Left ventricle myocardium inferior (tissue), 1 donor: Measurements from ENCODE around the gene CFAP74. TPM values are rescaled to one million over a fixed set of nuclear protein-coding genes. Genes with fewer than 3 reads are reported as not detected.
A peak's percentile ranks its signal among the peaks of the same experiment; 100 is the strongest.

Source experiments
- DNase-seq: peaks from one replicate; pipeline ENCODE4 v3.0.0-alpha.2; 2020
- H3K27ac ChIP-seq: fragments of 200-600 bp; replicated peaks from 2 replicates; pipeline ENCODE4 v1.8.0; 2021
- H3K27me3 ChIP-seq: fragments of 200-600 bp; 2 replicates; pipeline ENCODE4 v1.8.0; 2021; ENCODE audit warnings: low read depth
- H3K36me3 ChIP-seq: fragments of 200-600 bp; 2 replicates; pipeline ENCODE4 v1.8.0; 2021
- H3K4me1 ChIP-seq: fragments of 200-600 bp; 2 replicates; pipeline ENCODE4 v1.8.0; 2021
- H3K4me3 ChIP-seq: fragments of 200-600 bp; 2 replicates; pipeline ENCODE4 v1.8.0; 2021; ENCODE audit warnings: mild to moderate bottlenecking, moderate library complexity
- H3K9me3 ChIP-seq: fragments of 200-600 bp; replicated peaks from 2 replicates; pipeline ENCODE4 v1.8.0; 2021
- intact Hi-C: fragments of 100-400 bp; cut with micrococcal nuclease; formaldehyde crosslinking; loops from one replicate; pipeline ENCODE4 v1.11.0; 2022
- total RNA-seq: library from RNA; stranded (reverse); fragmentation: NEBNext Ultra II Directional; extraction: Animal tissue kit (Norgen Biotek cat#: 25700); gene quantifications from one replicate; pipeline ENCODE4 v1.2.1, GENCODE V29; 2021
- TF ChIP-seq, protein P1 (sequence below): fragments of 200-600 bp; IDR thresholded peaks from 2 replicates; pipeline ENCODE4 v1.8.0; 2021; ENCODE audit warnings: antibody characterized with exemption, mild to moderate bottlenecking, borderline replicate concordance
- donor health status: DM: no; HTN: yes; CAD: no; lungs with severe emphysema.

Gene CFAP74
- total RNA-seq, 1 donor from 2014 or later: not detected

- Histone ChIP-seq H3K27me3 (no peaks in the 10 kb centered on the region), H3K9me3 (no peaks in the 10 kb centered on the region)
- intact Hi-C loops: no loop called here
Measured at GRCh38 chr1:1898246-1898933, 105.2 kb downstream of the CFAP74 start.

GRCh38 chr1:1895456-1896336 is 107.9 kb downstream of the CFAP74 start:
- TF ChIP-seq, protein P1, sequence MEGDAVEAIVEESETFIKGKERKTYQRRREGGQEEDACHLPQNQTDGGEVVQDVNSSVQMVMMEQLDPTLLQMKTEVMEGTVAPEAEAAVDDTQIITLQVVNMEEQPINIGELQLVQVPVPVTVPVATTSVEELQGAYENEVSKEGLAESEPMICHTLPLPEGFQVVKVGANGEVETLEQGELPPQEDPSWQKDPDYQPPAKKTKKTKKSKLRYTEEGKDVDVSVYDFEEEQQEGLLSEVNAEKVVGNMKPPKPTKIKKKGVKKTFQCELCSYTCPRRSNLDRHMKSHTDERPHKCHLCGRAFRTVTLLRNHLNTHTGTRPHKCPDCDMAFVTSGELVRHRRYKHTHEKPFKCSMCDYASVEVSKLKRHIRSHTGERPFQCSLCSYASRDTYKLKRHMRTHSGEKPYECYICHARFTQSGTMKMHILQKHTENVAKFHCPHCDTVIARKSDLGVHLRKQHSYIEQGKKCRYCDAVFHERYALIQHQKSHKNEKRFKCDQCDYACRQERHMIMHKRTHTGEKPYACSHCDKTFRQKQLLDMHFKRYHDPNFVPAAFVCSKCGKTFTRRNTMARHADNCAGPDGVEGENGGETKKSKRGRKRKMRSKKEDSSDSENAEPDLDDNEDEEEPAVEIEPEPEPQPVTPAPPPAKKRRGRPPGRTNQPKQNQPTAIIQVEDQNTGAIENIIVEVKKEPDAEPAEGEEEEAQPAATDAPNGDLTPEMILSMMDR: no peak
- Histone ChIP-seq H3K9me3 (no peaks in the 10 kb centered on the region), H3K4me1 (peaks cover 41% of the 10 kb centered on the region), H3K27me3 (no peaks in the 10 kb centered on the region), H3K27ac (no peak overlapping the region), H3K36me3 (no peaks in the 10 kb centered on the region), H3K4me3 (no peak overlapping the region)
- intact Hi-C loops: no loop called here
- DNase-seq: no peak

More at GRCh38 chr1:1898246-1898933, 105.2 kb downstream of the CFAP74 start:
- DNase-seq: no peak
- TF ChIP-seq, protein P1: no peak
- Histone ChIP-seq H3K27ac (no peak overlapping the region), H3K4me3 (no peak overlapping the region), H3K36me3 (no peaks in the 10 kb centered on the region), H3K4me1 (peaks cover 22% of the 10 kb centered on the region)

DNA sequence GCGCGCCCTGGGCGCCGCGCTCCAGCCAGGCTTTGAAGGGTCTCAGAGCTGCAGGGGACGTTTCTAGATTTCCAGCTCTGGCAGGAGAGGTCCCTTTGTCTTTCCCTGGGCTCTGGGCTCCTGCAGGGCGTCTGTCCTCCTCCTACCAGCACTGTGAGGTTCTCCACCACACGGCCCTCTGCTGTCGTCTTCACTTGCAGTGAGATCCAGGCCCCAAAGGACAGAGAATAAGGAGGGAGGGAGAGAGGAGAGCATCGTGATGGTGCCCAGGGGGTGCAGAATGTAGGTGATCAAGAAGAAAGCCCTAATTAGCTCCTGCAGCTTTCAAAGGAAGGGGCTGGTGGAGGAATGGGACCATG is 108.5 kb downstream of the CFAP74 start:
- peak overlapping the region; percentile 37 for H3K4me3 ChIP-seq
- H3K27me3 ChIP-seq: no peaks in the 10 kb centered on the region
- no peaks in the 10 kb centered on the region for H3K36me3 ChIP-seq
- H3K9me3 ChIP-seq: no peaks in the 10 kb centered on the region
- TF ChIP-seq, protein P1: no peak
- intact Hi-C loops: no loop called here
- no peak for DNase-seq
- peaks cover 43% of the 10 kb centered on the region for H3K4me1 ChIP-seq
- peak overlapping the region; percentile 70 for H3K27ac ChIP-seq

DNA sequence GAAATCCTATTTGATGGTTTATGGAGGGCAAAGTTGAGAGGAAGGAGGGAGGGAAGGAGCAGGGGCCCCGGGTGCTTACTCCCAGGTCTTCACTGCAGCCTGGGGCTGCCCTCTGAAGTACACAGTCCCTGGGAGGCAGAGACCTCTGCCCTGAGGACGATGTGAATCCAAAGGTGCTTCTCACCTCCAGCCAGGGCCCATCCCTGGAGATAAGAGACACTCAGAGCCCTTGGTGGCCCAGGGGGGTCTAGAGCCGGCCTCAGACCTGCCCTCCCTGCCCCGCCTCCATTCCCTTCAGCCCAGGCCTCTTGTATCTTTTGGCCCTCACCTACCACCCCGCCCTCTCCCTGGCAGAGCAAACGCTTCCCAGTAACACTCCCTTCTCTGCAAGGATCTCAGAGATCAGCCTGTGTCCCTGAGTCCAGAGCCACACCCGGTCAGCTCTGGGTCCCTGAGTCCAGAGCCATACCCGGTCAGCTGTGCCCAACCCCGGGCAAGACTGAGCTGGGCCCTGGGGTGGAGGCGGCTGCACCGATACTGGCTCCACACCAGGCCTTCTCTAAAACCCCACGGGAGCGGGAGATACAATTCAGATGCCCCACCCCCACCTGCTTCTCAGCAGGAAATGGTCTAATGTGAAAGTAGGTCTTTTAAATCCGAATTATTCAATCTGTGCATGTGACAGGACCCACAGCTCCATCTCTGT is 109.1 kb downstream of the CFAP74 start:
- Histone ChIP-seq H3K27me3 (no peaks in the 10 kb centered on the region), H3K4me3 (peak overlapping the region; percentile 37), H3K4me1 (peaks cover 48% of the 10 kb centered on the region), H3K27ac (peak overlapping the region; percentile 70), H3K9me3 (no peaks in the 10 kb centered on the region), H3K36me3 (no peaks in the 10 kb centered on the region)
- TF ChIP-seq, protein P1: no peak
- peak; percentile 56 for DNase-seq
- intact Hi-C loops: no loop called here

- intact Hi-C loops: no loop called here
- TF ChIP-seq, protein P1: no peak
- Histone ChIP-seq H3K27me3 (no peaks in the 10 kb centered on the region), H3K36me3 (no peaks in the 10 kb centered on the region), H3K27ac (peak overlapping the region; percentile 70), H3K9me3 (no peaks in the 10 kb centered on the region), H3K4me3 (no peak overlapping the region), H3K4me1 (peaks cover 53% of the 10 kb centered on the region)
- DNase-seq: no peak
Measured at GRCh38 chr1:1893997-1894353, 109.6 kb downstream of the CFAP74 start.
